AG04450 (cell line): ENCODE data around the gene SLC25A53. TPM values are rescaled to one million over a fixed set of nuclear protein-coding genes. Genes with fewer than 3 reads are reported as not detected.

Experiments
- CTCF ChIA-PET: fragments of 300-600, 350-600 bp; formaldehyde crosslinking; extraction: SDS; loops from one replicate; lab custom pipeline; 2022; ENCODE audit warnings: antibody characterized with exemption, inconsistent platforms; lab: Charles Lee
- POLR2A ChIA-PET: fragments of 350-600 bp; formaldehyde crosslinking; extraction: SDS; loops from one replicate; lab custom pipeline; 2021; ENCODE audit warnings: antibody characterized with exemption, inconsistent platforms; lab: Yijun Ruan, JAX
- DNase-seq: peaks from one replicate; pipeline ENCODE4 v3.0.0-alpha.2; 2011; ENCODE audit warnings: low read depth, low spot score
- H3K27ac ChIP-seq: one replicate; pipeline ENCODE4 v1.5.1; 2012; ENCODE audit warnings: low read depth, low read length, control low read depth
- H3K27me3 ChIP-seq: one replicate; pipeline ENCODE4 v1.6.0; 2012; ENCODE audit warnings: low read length; ENCODE audit not compliant: control insufficient read depth, insufficient read depth
- H3K4me3 ChIP-seq: 2 replicates; pipeline ENCODE4 v1.5.1; 2011; ENCODE audit warnings: mild to moderate bottlenecking, low read depth, low read length, control low read depth
- H3K9me3 ChIP-seq: 2 replicates; pipeline ENCODE4 v1.5.1; 2012; ENCODE audit warnings: low read length; ENCODE audit not compliant: control insufficient read depth, insufficient read depth
- CTCF ChIP-seq: IDR thresholded peaks from 2 replicates; pipeline ENCODE4 v1.5.1; 2011; ENCODE audit warnings: low read depth, low read length, control low read depth, inconsistent platforms
- polyA plus RNA-seq: library from polyadenylated mRNA; depleted of rRNA; stranded (reverse); fragments of >200 nt; gene quantifications from 2 replicates; pipeline ENCODE4 v1.2.3, GENCODE V29; 2011

The SLC25A53 gene
- polyA plus RNA-seq, 1 experiment = 5.6 TPM

GRCh38 chrX:104151037-104151436 is 5.8 kb downstream of the SLC25A53 start:
- DNase-seq = no peak
- CTCF ChIA-PET = interaction anchor here (0.8 kb wide), 1 partner anchor 45 kb away, joined by 7 read pairs; no protein-coding TSS in a partner anchor
- no peak overlapping the region for H3K27ac ChIP-seq
- no peak for TF ChIP-seq CTCF
- POLR2A ChIA-PET = no interaction called here
- H3K4me3 ChIP-seq = no peak overlapping the region
- H3K9me3 ChIP-seq = no peaks in the 10 kb centered on the region
- H3K27me3 ChIP-seq = no peaks in the 10 kb centered on the region

GRCh38 chrX:104141087-104141760 is 15.6 kb downstream of the SLC25A53 start:
- no peak for DNase-seq
- TF ChIP-seq CTCF = no peak
- no peak overlapping the region for H3K27ac ChIP-seq
- no peaks in the 10 kb centered on the region for H3K9me3 ChIP-seq
- POLR2A ChIA-PET = no interaction called here
- H3K4me3 ChIP-seq = no peak overlapping the region
- no peaks in the 10 kb centered on the region for H3K27me3 ChIP-seq
- CTCF ChIA-PET = interaction anchor here (0.9 kb wide), 1 partner anchor 28 kb away, joined by 4 read pairs; no protein-coding TSS in a partner anchor

DNA sequence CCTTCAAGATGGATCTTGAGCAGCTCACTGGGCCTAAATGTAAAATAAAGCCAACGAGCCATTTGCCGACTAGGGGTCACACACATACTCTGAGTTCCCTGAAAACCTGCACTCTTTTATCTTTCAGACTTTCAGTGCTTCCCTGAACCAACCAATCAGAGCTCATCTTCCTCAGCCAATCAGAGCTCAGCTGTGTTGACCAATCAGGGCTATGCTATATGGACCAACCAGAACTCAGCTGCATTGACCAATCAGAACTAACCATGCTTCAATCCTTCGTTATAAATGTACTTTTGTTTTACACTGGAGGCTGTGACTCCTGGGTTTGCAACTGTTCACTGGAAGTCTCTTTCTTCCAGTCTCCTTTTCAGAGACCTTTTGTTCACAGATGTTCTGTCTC is 19.3 kb downstream of the SLC25A53 start:
- H3K27me3 ChIP-seq = no peaks in the 10 kb centered on the region
- TF ChIP-seq CTCF = no peak
- H3K4me3 ChIP-seq = no peak overlapping the region
- ChIA-PET CTCF (interaction anchor here (0.8 to 3.2 kb wide), 7 partner anchors 13 to 293 kb away, joined by 3 to 35 read pairs (median 16); partner anchors contain the start of genes FAM199X, SLC25A53 and ZCCHC18), POLR2A (interaction anchor here (0.6 kb wide), 1 partner anchor 19 kb away, joined by 4 read pairs; the partner anchor contains the start of gene SLC25A53)
- DNase-seq = no peak
- H3K27ac ChIP-seq = no peak overlapping the region
- H3K9me3 ChIP-seq = no peaks in the 10 kb centered on the region

GRCh38 chrX:104136241-104137019 is 20.4 kb downstream of the SLC25A53 start:
- Histone ChIP-seq H3K9me3 (no peaks in the 10 kb centered on the region), H3K27ac (peak overlapping the region; percentile 72), H3K4me3 (peak overlapping the region; percentile 61), H3K27me3 (no peaks in the 10 kb centered on the region)
- DNase-seq = peak; percentile 79
- CTCF ChIA-PET = interaction anchor here (0.6 to 3.2 kb wide), 21 partner anchors 9 to 295 kb away, joined by 3 to 35 read pairs (median 4); partner anchors contain the start of genes FAM199X, SLC25A53 and ZCCHC18
- POLR2A ChIA-PET = interaction anchor here (1.0 kb wide), 1 partner anchor 20 kb away, joined by 4 read pairs; the partner anchor contains the start of gene SLC25A53
- peak; percentile 69 for TF ChIP-seq CTCF
